Tibial nerve (tissue), 4 donors: ENCODE measurements around the gene NLN.

Experiments used
- CTCF ChIP-seq, 5 experiments: fragments of 200-600 bp in 3 of 5; fragments of 450-650 bp in 2 of 5; sonication (generic) in 3 of 5; IDR thresholded peaks; one replicate each; pipeline ENCODE4 v1.5.1; 2016 to 2019; ENCODE audit warnings: antibody characterized with exemption in 5 of 5, mild to moderate bottlenecking in 3 of 5, moderate library complexity in 2 of 5
- EP300 ChIP-seq, 2 donors: sonication (generic); formaldehyde crosslinking; IDR thresholded peaks; one replicate each; pipeline ENCODE4 v1.6.1; 2017; ENCODE audit warnings: antibody characterized with exemption in 2 of 2, mild to moderate bottlenecking in 1 of 2
- POLR2A ChIP-seq, 2 donors: fragments of 450-650 bp; IDR thresholded peaks; one replicate each; pipeline ENCODE4 v1.6.1; 2017; ENCODE audit warnings: antibody characterized with exemption in 2 of 2, mild to moderate bottlenecking in 2 of 2, moderate library complexity in 2 of 2

GRCh38 chr5:65797481-65797880 lies 75.5 kb downstream of the NLN start:
- TF ChIP-seq CTCF (IDR thresholded peaks at IDR 0.05): no peak
- TF ChIP-seq EP300 (IDR thresholded peaks at IDR 0.05): no peak
- no peak for TF ChIP-seq POLR2A (IDR thresholded peaks at IDR 0.05)
